ENCODE measurements around the gene NPW. TPM values are rescaled to one million over a fixed set of nuclear protein-coding genes. Genes with fewer than 3 reads are reported as not detected.

Gene NPW
- total and polyA plus RNA-seq, 2 of the 8 experiments (the other 6 are each of a cell fraction or from before 2014, with no cell fraction given) = 4.0 to 10.3 TPM

DNA sequence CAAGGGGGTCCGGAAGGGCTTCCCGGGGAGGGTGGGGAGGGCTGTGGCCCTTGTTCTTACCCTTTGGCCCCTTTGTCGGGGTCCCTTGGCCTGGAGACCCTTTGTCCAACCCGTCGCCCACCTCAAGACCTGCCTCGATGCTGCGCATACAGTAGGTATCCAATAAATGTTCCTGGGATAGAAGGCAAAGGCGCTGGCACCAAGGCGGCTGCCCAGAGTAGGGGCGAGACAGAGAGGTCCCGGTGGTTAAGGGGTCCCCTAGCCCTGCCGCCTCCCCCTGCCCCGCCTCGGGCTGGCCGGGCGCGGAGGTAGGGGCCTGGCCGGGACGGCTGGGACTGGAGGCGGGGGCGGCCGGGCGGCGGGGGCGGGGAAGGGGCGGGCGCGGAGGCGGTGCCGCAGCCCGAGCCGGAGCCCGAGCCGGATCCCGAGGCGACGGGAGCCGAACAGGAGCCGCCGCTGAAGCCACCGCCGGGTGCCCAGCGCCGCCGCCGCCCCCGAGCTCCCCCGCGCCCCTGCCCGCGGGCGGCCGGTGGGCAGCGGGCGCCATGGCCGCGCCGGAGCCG, 7.0 kb downstream of the NPW start, which contains the start of gene NHERF2 (continued):
- TF ChIP-seq USF2 (IDR thresholded peaks at IDR 0.05; ENCODE audit: low read length) (no peak), TBP (IDR thresholded peaks at IDR 0.05; ENCODE audit: low read depth, low read length) (no peak), BRCA1 (IDR thresholded peaks at IDR 0.05; ENCODE audit: low read depth, low read length) (no peak), GABPA (IDR thresholded peaks at IDR 0.05; ENCODE audit: borderline replicate concordance, insufficient read depth, low read length) (no peak), EGR1 (IDR thresholded peaks at IDR 0.05; ENCODE audit: borderline replicate concordance, low read depth, low read length) (no peak), POLR2AphosphoS5 (IDR thresholded peaks at IDR 0.05; ENCODE audit: low read depth, low read length) (no peak)
- TF ChIP-seq, protein P1, sequence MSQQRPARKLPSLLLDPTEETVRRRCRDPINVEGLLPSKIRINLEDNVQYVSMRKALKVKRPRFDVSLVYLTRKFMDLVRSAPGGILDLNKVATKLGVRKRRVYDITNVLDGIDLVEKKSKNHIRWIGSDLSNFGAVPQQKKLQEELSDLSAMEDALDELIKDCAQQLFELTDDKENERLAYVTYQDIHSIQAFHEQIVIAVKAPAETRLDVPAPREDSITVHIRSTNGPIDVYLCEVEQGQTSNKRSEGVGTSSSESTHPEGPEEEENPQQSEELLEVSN (IDR thresholded peaks at IDR 0.05) = no peak
